NB4 (cell line): ENCODE data around the gene ZDHHC7.
A peak's percentile ranks its signal among the peaks of the same experiment; 100 is the strongest.

Experiments used
- CTCF ChIP-seq: IDR thresholded peaks from one replicate; pipeline ENCODE4 v1.5.1; 2012; ENCODE audit warnings: low read depth, low read length
- POLR2A ChIP-seq: IDR thresholded peaks from 2 replicates; pipeline ENCODE4 v1.6.1; 2011; ENCODE audit warnings: mild to moderate bottlenecking; ENCODE audit not compliant: insufficient read length; ENCODE audit errors: extremely low read depth

GRCh38 chr16:85027349-85027957, 16.1 kb upstream of the ZDHHC7 start, which contains the start of gene KIAA0513:
- TF ChIP-seq CTCF = peak; percentile 22
- TF ChIP-seq POLR2A = peak; percentile 73
